ENCODE data around the gene PUM1.

The PUM1 gene

GRCh38 chr1:30898031-30898815 lies 167.3 kb downstream of the PUM1 start:
- DNase-seq (ENCODE audit: extremely low read depth, low read depth): no peak
- H3K4me3 ChIP-seq (replicated peaks; ENCODE audit: low read depth, low read length): no peak overlapping the region
- no peak for TF ChIP-seq CTCF (IDR thresholded peaks at IDR 0.05; ENCODE audit: low read depth, low read length, missing control alignments)

GRCh38 chr1:30896905-30897304 lies 168.6 kb downstream of the PUM1 start:
- no peak overlapping the region for H3K4me3 ChIP-seq (replicated peaks; ENCODE audit: low read depth, low read length)
- TF ChIP-seq CTCF (IDR thresholded peaks at IDR 0.05; ENCODE audit: low read depth, low read length, missing control alignments): no peak
- no peak for DNase-seq (ENCODE audit: extremely low read depth, low read depth)

GRCh38 chr1:30895944-30896660 lies 169.4 kb downstream of the PUM1 start:
- no peak for DNase-seq (ENCODE audit: extremely low read depth, low read depth)
- no peak for TF ChIP-seq CTCF (IDR thresholded peaks at IDR 0.05; ENCODE audit: low read depth, low read length, missing control alignments)
- no peak overlapping the region for H3K4me3 ChIP-seq (replicated peaks; ENCODE audit: low read depth, low read length)

- H3K4me3 ChIP-seq (replicated peaks; ENCODE audit: low read depth, low read length): no peak overlapping the region
- no peak for TF ChIP-seq CTCF (IDR thresholded peaks at IDR 0.05; ENCODE audit: low read depth, low read length, missing control alignments)
- no peak for DNase-seq (ENCODE audit: extremely low read depth, low read depth)
These were observed 170.1 kb downstream of the PUM1 start for GRCh38 chr1:30895382-30895943.

GRCh38 chr1:30894508-30894973 lies 171.0 kb downstream of the PUM1 start:
- no peak for DNase-seq (ENCODE audit: extremely low read depth, low read depth)
- H3K4me3 ChIP-seq (replicated peaks; ENCODE audit: low read depth, low read length): no peak overlapping the region
- TF ChIP-seq CTCF (IDR thresholded peaks at IDR 0.05; ENCODE audit: low read depth, low read length, missing control alignments): no peak

- DNase-seq (ENCODE audit: extremely low read depth, low read depth): no peak
- TF ChIP-seq CTCF (IDR thresholded peaks at IDR 0.05; ENCODE audit: low read depth, low read length, missing control alignments): no peak
- no peak overlapping the region for H3K4me3 ChIP-seq (replicated peaks; ENCODE audit: low read depth, low read length)
These were observed 171.6 kb downstream of the PUM1 start for GRCh38 chr1:30893776-30894507.

Data from HFF-Myc (cell line).